Body of pancreas (tissue), 4 donors: ENCODE results near the gene DMD. TPM values are rescaled to one million over a fixed set of nuclear protein-coding genes. Genes with fewer than 3 reads are reported as not detected.

Source experiments
- ATAC-seq: fragments of 150-250 bp; one replicate; pipeline ENCODE4 v1.9.1; 2016
- DNase-seq, 4 donors: peaks; one replicate each; pipeline ENCODE4 v3.0.0-alpha.2; 2019
- H3K27ac ChIP-seq, 4 donors: fragments of 200-600 bp; sonication (generic); 1 replicate in 3 of 4; 2 replicates in 1 of 4; pipeline versions ENCODE4 v1.5.1 to v1.6.1; 2016 to 2019; ENCODE audit warnings: mild to moderate bottlenecking in 1 of 4, mixed read lengths in 1 of 4, moderate library complexity in 1 of 4
- H3K27me3 ChIP-seq, 2 donors: fragments of 200-600 bp; sonication (generic); one replicate each; pipeline ENCODE4 v1.6.0; 2016; ENCODE audit warnings: mild to moderate bottlenecking in 1 of 2
- H3K36me3 ChIP-seq, 2 donors: fragments of 200-600 bp; sonication (generic); replicated peaks in 1 of 2; 2 replicates each; pipeline ENCODE4 v1.5.1; 2016; ENCODE audit warnings: low read depth in 2 of 2; ENCODE audit not compliant: insufficient read depth in 1 of 2
- H3K4me1 ChIP-seq: fragments of 200-600 bp; sonication (generic); one replicate; pipeline ENCODE4 v1.6.0; 2016
- H3K4me3 ChIP-seq, 2 donors: fragments of 200-600 bp; sonication (generic); 1 replicate in 1 of 2; 2 replicates in 1 of 2; pipeline ENCODE4 v1.5.1; 2016 to 2019
- H3K9me3 ChIP-seq, 3 donors: fragments of 200-600 bp; sonication (generic); 1 replicate in 2 of 3; 2 replicates in 1 of 3; pipeline ENCODE4 v1.5.1; 2016
- CTCF ChIP-seq, 7 experiments: fragments of 450-650 bp in 4 of 7; fragments of 200-600 bp in 3 of 7; sonication (generic) in 3 of 7; IDR thresholded peaks; one replicate each; pipeline ENCODE4 v1.5.1; 2016 to 2019; ENCODE audit warnings: antibody characterized with exemption in 7 of 7
- POLR2A ChIP-seq, 3 donors: fragments of 450-650 bp; IDR thresholded peaks; one replicate each; pipeline ENCODE4 v1.6.1; 2016; ENCODE audit warnings: antibody characterized with exemption in 3 of 3, mild to moderate bottlenecking in 2 of 3
- whole genome bisulfite sequencing, 2 donors: methylation state at CpG; one replicate each; pipeline ENCODE4 v1.1.5; 2017; 5-methylcytosine and 5-hydroxymethylcytosine counted together
- intact Hi-C: fragments of 100-400 bp; cut with DNase I; formaldehyde crosslinking; loops from one replicate; pipeline ENCODE4 v1.15.1; 2023
- total RNA-seq, 2 donors: library from RNA; depleted of rRNA; stranded (reverse); fragments of >200 nt; gene quantifications; one replicate each; pipeline ENCODE4 v1.1.0, GENCODE V29; 2016

The DMD gene
- total RNA-seq, 2 donors from 2014 or later = 28.5 to 38.6 TPM

DNA sequence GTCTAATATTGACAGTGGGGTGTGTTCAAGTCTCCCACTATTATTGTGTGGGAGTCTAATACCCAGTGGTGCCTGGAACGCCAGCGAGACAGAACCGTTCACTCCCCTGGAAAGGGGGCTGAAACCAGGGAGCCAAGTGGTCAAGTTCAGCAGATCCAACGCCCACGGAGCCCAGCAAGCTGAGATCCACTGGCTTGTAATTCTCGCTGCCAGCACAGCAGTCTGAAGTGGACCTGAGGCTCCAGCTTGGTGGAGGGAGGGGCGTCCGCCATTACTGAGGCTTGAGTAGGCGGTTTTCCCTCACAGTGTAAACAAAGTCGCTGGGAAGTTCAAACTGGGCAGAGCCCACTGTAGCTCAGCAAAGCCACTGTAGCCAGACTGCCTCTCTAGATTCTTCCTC is 407.3 kb downstream of the DMD start:
- Histone ChIP-seq H3K27me3 (no peaks in the 10 kb centered on the region), H3K36me3 (no peaks in the 10 kb centered on the region), H3K27ac (no peak overlapping the region), H3K4me1 (no peaks in the 10 kb centered on the region), H3K4me3 (no peak overlapping the region), H3K9me3 (no peaks in the 10 kb centered on the region)
- ATAC-seq (no peak), DNase-seq (no peak)
- 92 to 94% methylated on average over 9 to 10 of the region's 10 CpGs for WGBS, 2 donors
- intact Hi-C loops = no loop called here
- TF ChIP-seq CTCF (IDR thresholded peaks at IDR 0.05) (no peak), POLR2A (IDR thresholded peaks at IDR 0.05) (no peak)

- intact Hi-C loops = no loop called here
- H3K4me1 ChIP-seq = no peaks in the 10 kb centered on the region
These were observed 412.4 kb downstream of the DMD start for GRCh38 chrX:32798990-32799389.

DNA sequence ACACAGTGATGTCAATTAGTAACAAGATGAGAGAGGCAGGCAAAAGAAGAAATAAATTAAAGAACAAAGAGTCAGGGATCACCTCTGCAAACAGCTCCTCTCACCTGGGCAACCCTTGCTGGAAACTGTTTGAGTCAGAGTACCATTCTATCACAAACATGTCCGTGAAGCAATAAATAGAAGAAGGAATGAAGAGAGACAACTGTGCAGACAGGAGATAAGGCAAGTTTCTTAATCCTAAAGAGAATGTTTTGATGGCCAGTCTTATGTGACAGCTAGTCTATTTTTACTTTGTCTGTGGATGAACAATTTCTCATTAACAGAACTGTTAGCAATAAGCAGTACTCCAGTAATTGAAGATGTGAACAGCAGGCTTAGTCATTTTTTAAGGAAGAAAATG is 422.4 kb downstream of the DMD start:
- no peak for DNase-seq

More at GRCh38 chrX:32798990-32799389, 412.4 kb downstream of the DMD start:
- H3K9me3 ChIP-seq = no peaks in the 10 kb centered on the region
- H3K27me3 ChIP-seq = no peaks in the 10 kb centered on the region
- DNase-seq (no peak), ATAC-seq (no peak)
- H3K27ac ChIP-seq = no peak overlapping the region
- no peak for TF ChIP-seq CTCF (IDR thresholded peaks at IDR 0.05)
- TF ChIP-seq POLR2A (IDR thresholded peaks at IDR 0.05) = no peak
- no peaks in the 10 kb centered on the region for H3K36me3 ChIP-seq
- no peak overlapping the region for H3K4me3 ChIP-seq
- 62 to 71% methylated on average over 3 of the region's 3 CpGs for WGBS, 2 donors

DNA sequence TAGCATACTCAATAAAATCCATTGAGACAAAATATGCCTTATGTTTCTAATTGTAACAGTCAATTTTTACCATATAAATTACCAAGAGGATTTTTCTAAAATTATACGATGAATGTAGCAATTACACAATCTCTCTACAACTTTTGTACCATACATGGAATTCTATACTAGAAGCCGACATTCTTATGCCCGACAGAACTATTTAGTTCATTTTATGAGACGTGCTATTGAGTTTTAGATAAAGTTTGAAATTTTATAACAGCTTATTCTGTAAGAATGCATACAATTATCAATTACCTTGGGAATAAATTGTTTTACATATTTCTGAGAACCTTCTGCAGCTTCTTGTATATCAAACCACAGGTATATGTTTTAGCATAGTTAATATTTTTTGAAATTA is 431.2 kb downstream of the DMD start:
- H3K9me3 ChIP-seq = no peaks in the 10 kb centered on the region
- no peaks in the 10 kb centered on the region for H3K36me3 ChIP-seq
- no peak for TF ChIP-seq CTCF (IDR thresholded peaks at IDR 0.05)
- no peak for TF ChIP-seq POLR2A (IDR thresholded peaks at IDR 0.05)
- intact Hi-C loops = no loop called here
- no peak for DNase-seq
- H3K27ac ChIP-seq = no peak overlapping the region
- no peak for ATAC-seq
- WGBS, 2 donors = 90 to 95% methylated on average over 4 of the region's 4 CpGs
- H3K27me3 ChIP-seq = no peaks in the 10 kb centered on the region
- H3K4me1 ChIP-seq = no peaks in the 10 kb centered on the region
- H3K4me3 ChIP-seq = no peak overlapping the region

More for the DNA sequence above, 422.4 kb downstream of the DMD start:
- Histone ChIP-seq H3K27ac (no peak overlapping the region), H3K9me3 (no peaks in the 10 kb centered on the region), H3K27me3 (no peaks in the 10 kb centered on the region), H3K36me3 (no peaks in the 10 kb centered on the region), H3K4me1 (no peaks in the 10 kb centered on the region), H3K4me3 (no peak overlapping the region)
- no peak for TF ChIP-seq CTCF (IDR thresholded peaks at IDR 0.05)
- no peak for TF ChIP-seq POLR2A (IDR thresholded peaks at IDR 0.05)
- WGBS, 2 donors = 37 to 60% methylated on average over 1 of the region's 1 CpG
- intact Hi-C loops = no loop called here
- ATAC-seq = no peak

DNA sequence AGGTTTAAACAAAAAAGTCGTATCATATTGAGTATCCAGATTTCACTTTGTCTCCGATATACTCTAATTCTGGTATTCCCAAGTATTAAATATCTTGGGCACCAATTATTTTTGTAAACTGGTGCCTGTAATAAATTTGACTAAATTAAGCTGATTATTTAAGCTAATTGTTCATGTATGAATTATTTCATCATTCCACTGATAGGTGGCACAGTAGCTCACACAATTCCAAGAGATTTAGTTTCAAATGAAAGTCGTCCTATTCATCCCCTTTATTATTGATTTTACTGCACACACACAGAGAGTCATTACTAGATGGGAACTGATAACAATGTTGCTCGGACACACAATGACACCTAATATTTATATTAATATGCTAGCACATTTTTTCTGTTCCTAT is 432.4 kb downstream of the DMD start:
- no peak for TF ChIP-seq CTCF (IDR thresholded peaks at IDR 0.05)
- no peak for TF ChIP-seq POLR2A (IDR thresholded peaks at IDR 0.05)
- Histone ChIP-seq H3K4me3 (no peak overlapping the region), H3K27ac (no peak overlapping the region), H3K4me1 (no peaks in the 10 kb centered on the region), H3K36me3 (no peaks in the 10 kb centered on the region), H3K9me3 (no peaks in the 10 kb centered on the region), H3K27me3 (no peaks in the 10 kb centered on the region)
- 50 to 59% methylated on average over 4 of the region's 4 CpGs for WGBS, 2 donors
- ATAC-seq (no peak), DNase-seq (no peak)
- intact Hi-C loops = no loop called here
